ENCODE measurements around the gene NPFF.
"Not testable (repeated sequence)": the region's sequence is repeated elsewhere in the genome, so short reads cannot be mapped to it uniquely, and the experiment has no call there.

The NPFF gene, protein sequence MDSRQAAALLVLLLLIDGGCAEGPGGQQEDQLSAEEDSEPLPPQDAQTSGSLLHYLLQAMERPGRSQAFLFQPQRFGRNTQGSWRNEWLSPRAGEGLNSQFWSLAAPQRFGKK

DNA sequence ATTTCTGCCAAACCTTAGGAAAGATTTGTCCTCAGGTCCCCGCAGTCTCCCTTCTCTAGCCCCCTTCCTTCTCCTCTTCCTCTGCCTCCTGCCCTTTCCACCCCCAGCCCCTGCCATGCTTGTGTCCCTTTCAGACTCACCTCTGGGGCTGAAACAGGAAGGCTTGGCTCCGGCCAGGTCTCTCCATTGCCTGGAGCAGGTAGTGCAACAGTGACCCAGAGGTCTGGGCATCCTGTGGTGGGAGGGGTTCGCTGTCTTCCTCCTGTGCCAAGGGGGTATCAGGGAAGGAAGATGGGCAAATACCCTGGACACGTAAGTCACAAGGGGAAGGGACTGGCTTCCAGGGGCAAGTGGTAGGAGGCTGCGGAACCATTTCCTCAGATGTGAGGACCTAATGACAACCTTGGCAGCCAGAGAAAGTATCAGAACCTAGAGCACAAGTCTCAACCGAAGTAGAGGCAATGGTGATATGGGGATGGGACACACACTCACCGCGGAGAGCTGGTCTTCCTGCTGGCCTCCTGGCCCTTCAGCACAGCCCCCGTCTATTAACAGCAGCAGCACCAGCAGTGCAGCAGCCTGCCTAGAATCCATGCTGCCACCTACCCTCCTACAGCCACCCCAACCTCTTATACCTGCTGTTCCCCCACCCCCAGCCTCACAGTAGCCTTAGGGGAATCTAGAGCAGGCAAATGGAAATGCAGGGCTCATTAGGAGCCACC, at the start of gene NPFF:
TSS of gene NPFF (minus strand) at position 604 of the 722 bp plus-strand sequence. CDS start at position 594, 10 bp downstream.
- no peak for DNase-seq

- no peak for DNase-seq
These were observed 45.4 kb upstream of the NPFF start for GRCh38 chr12:53552361-53553327.

- no peak for DNase-seq
These were observed 44.6 kb upstream of the NPFF start for GRCh38 chr12:53551889-53552291.

GRCh38 chr12:53550595-53550994, 43.3 kb upstream of the NPFF start:
- no peak for DNase-seq

- DNase-seq = not testable (repeated sequence)
These were observed 42.8 kb upstream of the NPFF start for GRCh38 chr12:53550131-53550530.

GRCh38 chr12:53548354-53548753, 41.1 kb upstream of the NPFF start:
- not testable (repeated sequence) for DNase-seq

DNA sequence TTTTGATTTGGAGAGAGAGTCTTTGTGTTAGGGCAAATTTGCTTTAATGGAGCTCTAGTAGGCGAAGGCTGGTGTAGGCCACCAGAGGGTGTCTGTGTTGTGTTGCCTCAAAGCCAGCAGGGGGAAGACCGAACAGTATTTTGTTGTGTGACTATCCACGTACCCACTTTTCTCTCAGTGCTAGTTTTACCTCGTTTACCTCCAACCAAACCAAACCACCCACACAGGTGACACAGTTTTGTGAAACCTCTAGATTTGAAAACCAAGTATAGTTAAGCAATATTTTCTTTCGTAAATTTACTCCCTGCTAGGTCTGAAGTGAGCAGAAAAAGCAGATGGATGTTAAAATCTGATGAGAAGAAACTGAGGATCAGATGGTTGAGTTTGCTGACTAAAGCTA, 36.3 kb upstream of the NPFF start:
- DNase-seq = peak; percentile 60

DNA sequence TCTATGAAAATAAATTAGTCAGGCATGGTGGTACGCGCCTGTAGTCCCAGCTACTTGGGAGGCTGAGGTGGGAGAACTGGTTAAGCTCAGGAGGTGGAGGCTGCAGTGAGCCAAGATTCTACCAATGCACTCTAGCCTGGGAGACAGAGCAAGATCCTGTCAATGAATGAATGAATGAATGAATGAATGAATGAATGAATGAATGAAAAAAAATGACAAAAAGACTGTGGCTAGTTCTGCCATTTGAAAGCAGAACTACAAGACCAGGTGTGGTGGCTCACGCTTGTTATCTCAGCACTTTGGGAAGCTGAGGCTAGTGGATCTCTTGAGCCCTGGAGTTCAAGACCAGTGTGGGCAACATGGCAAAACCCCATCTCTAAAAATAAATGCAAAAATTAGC, 32.2 kb upstream of the NPFF start:
- DNase-seq = no peak

DNA sequence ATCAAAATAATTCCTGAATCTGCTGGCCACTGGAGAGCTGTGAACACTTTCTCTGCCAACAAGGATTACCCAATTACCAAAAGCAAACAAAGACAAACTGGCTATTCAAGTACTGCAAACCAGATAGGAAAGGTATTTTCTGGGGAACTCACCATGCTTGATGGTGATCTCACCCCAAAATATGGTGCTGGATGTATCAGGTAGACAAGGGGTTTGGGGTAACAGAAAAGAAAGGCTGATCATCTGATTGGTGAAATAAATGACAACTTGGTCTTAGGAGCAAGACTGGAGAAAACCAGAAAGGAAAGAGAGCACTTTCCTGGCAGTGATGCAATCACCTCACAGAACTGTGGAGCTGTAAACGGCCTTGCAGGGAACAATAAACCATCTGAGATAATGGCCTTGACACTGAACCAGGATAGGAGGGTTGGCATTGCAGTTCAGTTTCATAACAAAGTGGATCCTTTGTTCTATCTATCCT, 31.0 kb upstream of the NPFF start:
- peak; percentile 53 for DNase-seq

DNA sequence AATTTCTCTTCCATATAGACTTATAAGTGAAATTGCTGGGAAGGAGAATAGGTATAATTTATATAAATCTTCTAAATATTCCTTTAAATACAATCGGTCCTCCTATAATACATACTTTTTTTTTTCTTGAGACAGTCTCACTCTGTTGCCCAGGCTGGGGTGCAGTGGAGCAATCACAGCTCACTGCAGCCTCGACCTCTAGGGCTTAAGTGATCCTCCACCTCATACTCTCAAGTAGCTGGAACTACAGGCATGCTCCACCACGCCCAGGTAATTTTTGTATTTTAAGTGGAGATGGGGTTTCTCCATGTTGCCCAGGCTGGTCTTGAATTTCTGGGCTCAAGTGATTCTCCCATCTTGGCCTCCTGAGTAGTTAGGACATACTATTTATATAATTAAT, 29.7 kb upstream of the NPFF start:
- no peak for DNase-seq

DNA sequence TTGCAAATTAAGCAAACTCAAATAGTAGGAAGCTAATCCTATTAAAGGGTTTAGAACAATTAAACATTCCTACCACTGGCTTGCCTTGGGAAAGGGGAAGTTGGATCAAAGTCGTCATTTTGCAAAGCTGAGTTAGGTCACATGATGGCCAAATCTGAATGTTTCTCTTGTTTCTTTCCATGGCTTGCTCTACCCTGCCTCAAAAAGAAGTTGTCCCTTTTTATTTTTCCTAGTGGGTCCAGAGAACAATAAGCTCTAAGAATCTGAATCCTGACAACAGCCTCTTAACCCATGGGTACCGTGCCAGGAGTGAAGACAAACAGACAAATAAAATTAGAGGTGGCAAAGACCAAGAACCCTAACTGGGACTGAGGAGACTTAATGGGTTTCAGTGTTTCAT, 26.2 kb upstream of the NPFF start:
- DNase-seq = no peak

GRCh38 chr12:53532524-53533445, 25.5 kb upstream of the NPFF start:
- no peak for DNase-seq

DNA sequence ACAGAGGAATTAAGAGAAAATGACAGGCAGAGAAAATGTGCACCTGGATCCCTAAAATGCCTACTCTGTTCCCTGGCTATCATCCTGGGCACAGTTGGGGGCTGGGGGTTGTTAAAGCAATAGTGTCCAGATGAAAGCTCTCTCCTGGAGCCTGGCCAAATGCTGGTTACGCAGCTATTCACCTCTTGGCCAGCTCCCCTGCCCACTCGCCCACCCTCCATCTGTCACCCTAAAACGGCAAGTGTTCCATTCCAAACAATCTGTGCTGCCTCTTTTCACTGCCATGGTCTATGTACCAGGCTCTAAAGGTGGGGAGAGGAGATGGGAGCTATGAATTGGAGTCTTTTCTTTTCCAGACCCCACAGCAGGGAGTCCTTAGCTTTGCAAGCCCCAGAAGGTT, 24.7 kb upstream of the NPFF start:
- peak; percentile 31 for DNase-seq

GRCh38 chr12:53530920-53531319, 23.6 kb upstream of the NPFF start:
- DNase-seq = no peak

GRCh38 chr12:53530061-53530460, 22.8 kb upstream of the NPFF start:
- no peak for DNase-seq

DNA sequence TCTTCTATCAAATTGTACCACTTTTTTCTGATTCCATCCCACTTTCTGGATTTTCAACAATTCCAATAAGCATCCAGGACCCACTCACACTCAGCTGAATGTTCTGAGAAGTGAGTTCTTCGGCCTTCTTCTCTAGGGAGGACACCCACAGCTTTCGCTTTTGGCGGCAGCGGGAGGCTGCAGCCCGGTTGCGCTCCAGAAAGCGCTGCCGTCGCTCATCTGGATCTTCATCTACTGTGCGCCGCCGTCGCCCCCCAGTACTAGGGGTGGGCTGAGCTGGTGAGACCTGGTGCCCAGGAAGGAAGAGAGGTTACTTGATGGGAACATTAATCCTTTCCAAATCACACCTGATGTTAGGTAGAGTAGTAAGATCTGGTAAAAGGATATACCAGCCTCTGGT, 17.2 kb upstream of the NPFF start:
- no peak for DNase-seq

DNA sequence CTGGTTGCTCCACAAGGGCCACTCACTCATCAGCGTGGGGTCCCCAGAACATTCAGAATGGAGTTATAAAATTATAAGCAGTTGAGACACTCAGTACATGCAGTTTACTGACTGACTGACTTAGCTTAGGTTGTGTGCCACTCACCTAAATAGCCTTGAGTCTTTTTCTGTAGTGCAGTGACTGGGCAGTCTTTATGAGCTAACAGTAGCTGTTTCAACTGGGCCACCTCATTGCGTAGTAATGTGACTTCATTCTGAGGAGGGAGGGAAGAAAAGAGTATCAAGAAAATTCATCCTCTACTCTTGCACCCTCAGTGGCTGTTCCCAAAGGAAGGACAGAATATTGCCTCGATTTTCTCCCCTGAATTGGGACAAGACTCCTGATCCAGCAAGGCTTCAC, 15.8 kb upstream of the NPFF start:
- no peak for DNase-seq

- no peak for DNase-seq
These were observed 11.1 kb upstream of the NPFF start for GRCh38 chr12:53518381-53518780.

DNA sequence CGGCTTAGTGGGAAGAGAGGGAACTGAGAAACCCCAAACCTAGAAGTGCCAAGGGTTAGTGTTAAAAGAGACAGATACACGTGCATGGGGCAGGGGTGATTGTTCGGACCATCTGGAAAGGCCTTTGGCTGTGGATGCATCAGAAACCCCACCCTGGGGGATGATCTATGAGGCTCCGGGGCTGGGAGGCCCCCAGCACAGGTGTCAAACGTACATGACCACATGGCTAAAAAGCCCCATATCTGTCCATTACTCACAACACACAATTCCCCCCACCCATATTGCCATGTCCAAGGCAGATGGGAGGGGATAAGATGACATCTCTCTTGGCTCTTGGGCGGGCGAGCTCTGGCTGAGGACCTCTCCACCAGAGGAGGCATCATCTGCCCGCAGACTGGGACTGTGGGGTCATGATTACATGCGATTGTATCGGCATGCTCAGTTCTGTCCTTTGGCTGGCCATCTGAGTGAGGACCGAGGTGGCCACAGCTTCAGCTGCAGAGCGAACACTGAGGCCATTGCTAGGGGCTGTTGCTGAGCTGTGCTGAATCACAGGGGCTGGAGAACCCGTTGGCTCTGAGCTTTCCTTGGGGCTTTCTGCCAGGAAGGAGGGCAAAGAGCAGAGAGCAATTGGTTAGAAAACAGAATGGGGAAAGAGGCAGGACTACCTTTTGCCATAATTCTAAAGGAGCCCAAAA, 9.6 kb upstream of the NPFF start:
- DNase-seq = no peak

DNA sequence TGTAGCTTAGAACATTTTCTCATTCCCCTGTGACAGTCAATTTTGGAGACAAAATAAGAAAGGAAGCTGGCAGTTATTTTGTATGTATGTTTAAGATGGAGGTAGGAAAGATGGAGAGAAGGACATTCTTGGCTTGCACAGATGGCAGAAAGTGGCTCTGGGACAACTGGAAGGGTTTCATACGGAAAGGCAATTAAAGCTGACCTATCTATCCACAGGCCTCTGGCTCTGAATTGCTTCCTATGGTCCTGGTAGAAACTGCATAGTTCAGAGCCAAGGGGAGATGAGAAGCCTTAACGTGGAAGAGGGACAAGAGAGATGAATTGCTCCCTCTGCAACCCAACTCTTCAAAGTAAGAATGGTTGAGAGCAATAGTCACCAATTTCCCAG, 8.0 kb upstream of the NPFF start:
- DNase-seq = no peak

- DNase-seq = no peak
These were observed 7.5 kb upstream of the NPFF start for GRCh38 chr12:53514628-53515290.
